ENCODE measurements around the gene ICAM4.

ICAM4 gene

GRCh38 chr19:10293637-10294367, 7.0 kb downstream of the ICAM4 start:
- no peak for TF ChIP-seq CTCF (IDR thresholded peaks at IDR 0.05; ENCODE audit: borderline replicate concordance, control extremely low read depth, extremely low read depth, insufficient read depth, missing control alignments)
- no peak for DNase-seq (ENCODE audit: low spot score)
- in situ Hi-C loops (cut with MboI; ENCODE audit: low sequenced_read_pairs, unreplicated experiment) = no loop called here

GRCh38 chr19:10294368-10294697, 7.6 kb downstream of the ICAM4 start:
- no peak for TF ChIP-seq CTCF (IDR thresholded peaks at IDR 0.05; ENCODE audit: borderline replicate concordance, control extremely low read depth, extremely low read depth, insufficient read depth, missing control alignments)
- DNase-seq (ENCODE audit: low spot score) = no peak

GRCh38 chr19:10295305-10295846, 8.6 kb downstream of the ICAM4 start:
- peak; percentile 88 for DNase-seq (ENCODE audit: low spot score)
- no peak for TF ChIP-seq CTCF (IDR thresholded peaks at IDR 0.05; ENCODE audit: borderline replicate concordance, control extremely low read depth, extremely low read depth, insufficient read depth, missing control alignments)
- in situ Hi-C loops (cut with MboI; ENCODE audit: low sequenced_read_pairs, unreplicated experiment) = no loop called here

More at GRCh38 chr19:10294368-10294697, 7.6 kb downstream of the ICAM4 start:
- in situ Hi-C loops (cut with MboI; ENCODE audit: low sequenced_read_pairs, unreplicated experiment) = no loop called here

- no peak for DNase-seq (ENCODE audit: low spot score)
- no peak for TF ChIP-seq CTCF (IDR thresholded peaks at IDR 0.05; ENCODE audit: borderline replicate concordance, control extremely low read depth, extremely low read depth, insufficient read depth, missing control alignments)
- in situ Hi-C loops (cut with MboI; ENCODE audit: low sequenced_read_pairs, unreplicated experiment) = no loop called here
Observed at GRCh38 chr19:10295847-10296591, 9.3 kb downstream of the ICAM4 start.

GRCh38 chr19:10299545-10300458, 13.0 kb downstream of the ICAM4 start:
- in situ Hi-C loops (cut with MboI; ENCODE audit: low sequenced_read_pairs, unreplicated experiment) = no loop called here
- no peak for TF ChIP-seq CTCF (IDR thresholded peaks at IDR 0.05; ENCODE audit: borderline replicate concordance, control extremely low read depth, extremely low read depth, insufficient read depth, missing control alignments)
- DNase-seq (ENCODE audit: low spot score) = no peak
